ENCODE measurements around the gene SEC22A.

Gene SEC22A

GRCh38 chr3:123289391-123290106 lies 87.8 kb downstream of the SEC22A start:
- no peak for DNase-seq

- no peak for DNase-seq
Observed at GRCh38 chr3:123290107-123290930, 88.6 kb downstream of the SEC22A start.

- DNase-seq, result no peak
Observed at GRCh38 chr3:123290962-123291361, 89.2 kb downstream of the SEC22A start.

- no peak for DNase-seq
Observed at GRCh38 chr3:123291404-123291803, 89.7 kb downstream of the SEC22A start.

GRCh38 chr3:123292321-123293310 lies 90.9 kb downstream of the SEC22A start:
- DNase-seq, result no peak

GRCh38 chr3:123294296-123294938 lies 92.7 kb downstream of the SEC22A start:
- DNase-seq, result no peak

- DNase-seq, result no peak
Observed at GRCh38 chr3:123295171-123295900, 93.6 kb downstream of the SEC22A start.

- no peak for DNase-seq
Observed at GRCh38 chr3:123295901-123296250, 94.1 kb downstream of the SEC22A start.

GRCh38 chr3:123296261-123296660 lies 94.5 kb downstream of the SEC22A start:
- no peak for DNase-seq

GRCh38 chr3:123296836-123297626 lies 95.3 kb downstream of the SEC22A start:
- no peak for DNase-seq

GRCh38 chr3:123297627-123297899 lies 95.8 kb downstream of the SEC22A start:
- DNase-seq, result no peak

GRCh38 chr3:123298903-123299302 lies 97.2 kb downstream of the SEC22A start:
- no peak for DNase-seq

GRCh38 chr3:123299581-123299980 lies 97.8 kb downstream of the SEC22A start:
- DNase-seq, result no peak

- no peak for DNase-seq
Observed at GRCh38 chr3:123300056-123300455, 98.3 kb downstream of the SEC22A start.

GRCh38 chr3:123300583-123300982 lies 98.8 kb downstream of the SEC22A start:
- no peak for DNase-seq

- DNase-seq, result no peak
Observed at GRCh38 chr3:123301331-123302184, 99.8 kb downstream of the SEC22A start.

- no peak for DNase-seq
Observed at GRCh38 chr3:123302961-123303360, 101.2 kb downstream of the SEC22A start.

- no peak for DNase-seq
Observed at GRCh38 chr3:123303976-123304560, 102.3 kb downstream of the SEC22A start.

GRCh38 chr3:123305192-123305591 lies 103.4 kb downstream of the SEC22A start:
- DNase-seq, result no peak

- no peak for DNase-seq
Observed at GRCh38 chr3:123307064-123307463, 105.3 kb downstream of the SEC22A start.
